ENCODE measurements around the gene CNPY4. TPM values are rescaled to one million over a fixed set of nuclear protein-coding genes. Genes with fewer than 3 reads are reported as not detected.

CNPY4 gene
- total and polyA plus RNA-seq, 4 donors = 14.0 to 35.0 (median 23.3) TPM

- no peaks in the 10 kb centered on the region for H3K27me3 ChIP-seq (ENCODE audit: control insufficient read depth in 1 of 2, insufficient read depth in 2 of 2, low read length in 1 of 2)
- H3K9me3 ChIP-seq (ENCODE audit: control insufficient read depth, low read length) = no peaks in the 10 kb centered on the region
- intact Hi-C loops (cut with DNase I) = loop anchor here in 1 of 2 donors (5.0 kb wide), 2 partner anchors 38 to 42 kb away; partner anchors contain the start of genes MBLAC1 and ZSCAN21
- DNase-seq = no peak
- H3K4me3 ChIP-seq (ENCODE audit: low read length in 2 of 2) = peak overlapping the region; percentile 20 to 64
- 36 to 40% methylated on average over 7 of the region's 7 CpGs for WGBS, 2 donors
- H3K36me3 ChIP-seq (ENCODE audit: control insufficient read depth in 1 of 2, insufficient read depth in 2 of 2, low read length in 1 of 2) = peaks cover 0 to 8% of the 10 kb centered on the region in 2 donors
- ATAC-seq (ENCODE audit: low FRiP score) = no peak
- no peaks in the 10 kb centered on the region for H3K4me1 ChIP-seq (ENCODE audit: control insufficient read depth in 1 of 2, insufficient read depth in 2 of 2, low read length in 2 of 2)
- H3K27ac ChIP-seq (ENCODE audit: low read depth in 1 of 2, low read length in 2 of 2) = peak overlapping the region in 1 of 2 donors; percentile 4
Measured at GRCh38 chr7:100089458-100090196, 29.8 kb upstream of the CNPY4 start.

DNA sequence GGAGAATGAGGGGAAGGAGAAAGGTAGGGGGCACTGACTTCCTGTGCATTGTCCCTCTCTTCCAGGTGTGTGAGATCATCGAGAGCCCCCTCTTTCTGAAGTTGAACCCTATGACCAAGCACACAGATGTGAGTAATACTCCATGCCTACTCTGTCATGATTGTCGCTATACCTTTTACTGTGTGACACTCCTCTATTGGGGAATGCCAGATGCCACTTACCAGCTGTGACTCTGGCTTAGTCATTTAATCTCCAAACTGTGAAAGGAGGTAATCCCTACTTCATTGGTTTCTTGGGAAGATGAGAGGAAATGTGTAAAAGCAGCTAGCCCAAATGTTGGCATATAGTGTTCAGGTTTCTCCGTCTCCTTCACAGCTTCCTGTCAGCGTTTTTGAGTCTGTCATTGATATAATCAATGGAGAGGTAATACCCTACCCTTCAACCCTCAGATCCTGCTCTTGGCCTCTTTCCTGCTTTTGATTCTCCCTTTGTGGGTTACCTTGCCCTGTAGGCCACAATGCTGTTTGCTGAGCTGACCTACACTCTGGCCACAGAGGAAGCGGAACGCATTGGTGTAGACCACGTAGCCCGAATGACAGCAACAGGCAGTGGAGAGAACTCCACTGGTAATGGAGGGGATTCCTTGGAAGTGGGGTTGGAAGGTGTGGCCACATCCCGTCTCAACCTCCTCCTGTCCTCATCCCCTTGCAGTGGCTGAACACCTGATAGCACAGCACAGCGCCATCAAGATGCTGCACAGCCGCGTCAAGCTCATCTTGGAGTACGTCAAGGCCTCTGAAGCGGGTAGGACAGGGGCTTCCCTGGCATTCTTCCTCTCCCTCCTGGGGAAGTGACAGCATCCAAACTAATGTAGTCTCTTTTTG is 28.7 kb upstream of the CNPY4 start:
- H3K27me3 ChIP-seq (ENCODE audit: control insufficient read depth in 1 of 2, insufficient read depth in 2 of 2, low read length in 1 of 2) = no peaks in the 10 kb centered on the region
- DNase-seq (no peak), ATAC-seq (ENCODE audit: low FRiP score) (no peak)
- no peaks in the 10 kb centered on the region for H3K9me3 ChIP-seq (ENCODE audit: control insufficient read depth, low read length)
- intact Hi-C loops (cut with DNase I) = loop anchor here in 1 of 2 donors (5.0 kb wide), 1 partner anchor 37 kb away; the partner anchor contains the start of gene MBLAC1
- 87 to 90% methylated on average over 14 of the region's 14 CpGs for WGBS, 2 donors
- H3K4me1 ChIP-seq (ENCODE audit: control insufficient read depth in 1 of 2, insufficient read depth in 2 of 2, low read length in 2 of 2) = no peaks in the 10 kb centered on the region
- H3K27ac ChIP-seq (ENCODE audit: low read depth in 1 of 2, low read length in 2 of 2) = no peak overlapping the region
- peaks cover 0 to 8% of the 10 kb centered on the region in 2 donors for H3K36me3 ChIP-seq (ENCODE audit: control insufficient read depth in 1 of 2, insufficient read depth in 2 of 2, low read length in 1 of 2)
- no peak overlapping the region for H3K4me3 ChIP-seq (ENCODE audit: low read length in 2 of 2)

GRCh38 chr7:100091411-100092181 is 27.8 kb upstream of the CNPY4 start:
- ATAC-seq (ENCODE audit: low FRiP score) (no peak), DNase-seq (no peak)
- H3K9me3 ChIP-seq (ENCODE audit: control insufficient read depth, low read length) = no peaks in the 10 kb centered on the region
- no peak overlapping the region for H3K4me3 ChIP-seq (ENCODE audit: low read length in 2 of 2)
- intact Hi-C loops (cut with DNase I) = loop anchor here in 1 of 2 donors (5.0 kb wide), 1 partner anchor 36 kb away; the partner anchor contains the start of gene MBLAC1
- no peaks in the 10 kb centered on the region for H3K27me3 ChIP-seq (ENCODE audit: control insufficient read depth in 1 of 2, insufficient read depth in 2 of 2, low read length in 1 of 2)
- no peaks in the 10 kb centered on the region for H3K4me1 ChIP-seq (ENCODE audit: control insufficient read depth in 1 of 2, insufficient read depth in 2 of 2, low read length in 2 of 2)
- 57 to 60% methylated on average over 19 of the region's 19 CpGs for WGBS, 2 donors
- peaks cover 0 to 8% of the 10 kb centered on the region in 2 donors for H3K36me3 ChIP-seq (ENCODE audit: control insufficient read depth in 1 of 2, insufficient read depth in 2 of 2, low read length in 1 of 2)
- H3K27ac ChIP-seq (ENCODE audit: low read depth in 1 of 2, low read length in 2 of 2) = no peak overlapping the region

GRCh38 chr7:100093054-100093453 is 26.4 kb upstream of the CNPY4 start:
- intact Hi-C loops (cut with DNase I) = loop anchor here in 1 of 2 donors (5.0 kb wide), 1 partner anchor 34 kb away; the partner anchor contains the start of gene MBLAC1
- Histone ChIP-seq H3K4me3 (ENCODE audit: low read length in 2 of 2) (no peak overlapping the region), H3K36me3 (ENCODE audit: control insufficient read depth in 1 of 2, insufficient read depth in 2 of 2, low read length in 1 of 2) (peaks cover 0 to 10% of the 10 kb centered on the region in 2 donors), H3K27ac (ENCODE audit: low read depth in 1 of 2, low read length in 2 of 2) (no peak overlapping the region), H3K27me3 (ENCODE audit: control insufficient read depth in 1 of 2, insufficient read depth in 2 of 2, low read length in 1 of 2) (no peaks in the 10 kb centered on the region), H3K9me3 (ENCODE audit: control insufficient read depth, low read length) (no peaks in the 10 kb centered on the region), H3K4me1 (ENCODE audit: control insufficient read depth in 1 of 2, insufficient read depth in 2 of 2, low read length in 2 of 2) (no peaks in the 10 kb centered on the region)
- ATAC-seq (ENCODE audit: low FRiP score) (no peak), DNase-seq (no peak)
- 52 to 54% methylated on average over 8 of the region's 8 CpGs for WGBS, 2 donors

GRCh38 chr7:100093498-100093897 is 25.9 kb upstream of the CNPY4 start:
- no peaks in the 10 kb centered on the region for H3K9me3 ChIP-seq (ENCODE audit: control insufficient read depth, low read length)
- DNase-seq (no peak), ATAC-seq (ENCODE audit: low FRiP score) (no peak)
- H3K27ac ChIP-seq (ENCODE audit: low read depth in 1 of 2, low read length in 2 of 2) = no peak overlapping the region
- peaks cover 0 to 10% of the 10 kb centered on the region in 2 donors for H3K36me3 ChIP-seq (ENCODE audit: control insufficient read depth in 1 of 2, insufficient read depth in 2 of 2, low read length in 1 of 2)
- H3K27me3 ChIP-seq (ENCODE audit: control insufficient read depth in 1 of 2, insufficient read depth in 2 of 2, low read length in 1 of 2) = no peaks in the 10 kb centered on the region
- intact Hi-C loops (cut with DNase I) = loop anchor here in 1 of 2 donors (5.0 kb wide), 1 partner anchor 34 kb away; the partner anchor contains the start of gene MBLAC1
- no peaks in the 10 kb centered on the region for H3K4me1 ChIP-seq (ENCODE audit: control insufficient read depth in 1 of 2, insufficient read depth in 2 of 2, low read length in 2 of 2)
- no peak overlapping the region for H3K4me3 ChIP-seq (ENCODE audit: low read length in 2 of 2)
- WGBS, 2 donors = 43 to 47% methylated on average over 13 of the region's 13 CpGs

- peaks cover 0 to 10% of the 10 kb centered on the region in 2 donors for H3K36me3 ChIP-seq (ENCODE audit: control insufficient read depth in 1 of 2, insufficient read depth in 2 of 2, low read length in 1 of 2)
- H3K9me3 ChIP-seq (ENCODE audit: control insufficient read depth, low read length) = no peaks in the 10 kb centered on the region
- H3K27ac ChIP-seq (ENCODE audit: low read depth in 1 of 2, low read length in 2 of 2) = no peak overlapping the region
- H3K4me1 ChIP-seq (ENCODE audit: control insufficient read depth in 1 of 2, insufficient read depth in 2 of 2, low read length in 2 of 2) = no peaks in the 10 kb centered on the region
- no peaks in the 10 kb centered on the region for H3K27me3 ChIP-seq (ENCODE audit: control insufficient read depth in 1 of 2, insufficient read depth in 2 of 2, low read length in 1 of 2)
- ATAC-seq (ENCODE audit: low FRiP score) (no peak), DNase-seq (no peak)
- 77 to 79% methylated on average over 16 of the region's 16 CpGs for WGBS, 2 donors
- intact Hi-C loops (cut with DNase I) = loop anchor here in 1 of 2 donors (5.0 kb wide), 1 partner anchor 33 kb away; the partner anchor contains the start of gene MBLAC1
- H3K4me3 ChIP-seq (ENCODE audit: low read length in 2 of 2) = no peak overlapping the region
Measured at GRCh38 chr7:100093925-100094486, 25.4 kb upstream of the CNPY4 start.

DNA sequence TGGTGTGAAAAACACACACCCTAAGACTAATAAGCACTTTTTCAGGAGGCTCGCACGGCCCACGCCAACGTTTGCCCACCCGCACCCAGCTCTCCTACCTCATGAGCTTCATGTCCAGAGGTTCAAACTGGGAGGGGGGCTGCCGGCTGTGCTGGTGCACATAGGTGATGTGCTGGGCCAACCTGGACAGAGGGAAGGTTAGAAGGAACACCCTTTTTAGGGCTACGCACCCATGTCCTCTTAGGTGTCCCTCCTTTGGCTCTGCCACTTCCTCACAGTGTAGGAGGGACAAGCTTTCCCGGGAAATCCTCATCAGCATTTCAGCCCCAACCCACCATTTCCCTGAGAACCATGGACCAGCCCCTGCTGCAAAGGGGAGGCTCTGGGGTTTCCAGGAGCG is 24.1 kb upstream of the CNPY4 start:
- intact Hi-C loops (cut with DNase I) = no loop called here
- WGBS, 2 donors = 77 to 82% methylated on average over 9 of the region's 9 CpGs
- peaks cover 0 to 10% of the 10 kb centered on the region in 2 donors for H3K36me3 ChIP-seq (ENCODE audit: control insufficient read depth in 1 of 2, insufficient read depth in 2 of 2, low read length in 1 of 2)

GRCh38 chr7:100095704-100096103 is 23.7 kb upstream of the CNPY4 start:
- Histone ChIP-seq H3K4me1 (ENCODE audit: control insufficient read depth in 1 of 2, insufficient read depth in 2 of 2, low read length in 2 of 2) (no peaks in the 10 kb centered on the region), H3K36me3 (ENCODE audit: control insufficient read depth in 1 of 2, insufficient read depth in 2 of 2, low read length in 1 of 2) (peaks cover 0 to 10% of the 10 kb centered on the region in 2 donors), H3K27ac (ENCODE audit: low read depth in 1 of 2, low read length in 2 of 2) (no peak overlapping the region), H3K9me3 (ENCODE audit: control insufficient read depth, low read length) (no peaks in the 10 kb centered on the region), H3K27me3 (ENCODE audit: control insufficient read depth in 1 of 2, insufficient read depth in 2 of 2, low read length in 1 of 2) (no peaks in the 10 kb centered on the region), H3K4me3 (ENCODE audit: low read length in 2 of 2) (no peak overlapping the region)
- intact Hi-C loops (cut with DNase I) = no loop called here
- no peak for ATAC-seq (ENCODE audit: low FRiP score)
- 91 to 94% methylated on average over 17 of the region's 17 CpGs for WGBS, 2 donors
- no peak for DNase-seq

More for the DNA sequence above, 24.1 kb upstream of the CNPY4 start:
- Histone ChIP-seq H3K9me3 (ENCODE audit: control insufficient read depth, low read length) (no peaks in the 10 kb centered on the region), H3K4me3 (ENCODE audit: low read length in 2 of 2) (no peak overlapping the region), H3K4me1 (ENCODE audit: control insufficient read depth in 1 of 2, insufficient read depth in 2 of 2, low read length in 2 of 2) (no peaks in the 10 kb centered on the region), H3K27me3 (ENCODE audit: control insufficient read depth in 1 of 2, insufficient read depth in 2 of 2, low read length in 1 of 2) (no peaks in the 10 kb centered on the region), H3K27ac (ENCODE audit: low read depth in 1 of 2, low read length in 2 of 2) (no peak overlapping the region)
- DNase-seq (no peak), ATAC-seq (ENCODE audit: low FRiP score) (no peak)

Measured in aorta (tissue), 5 donors.